GM12892 (cell line): ENCODE results near the gene NOC4L.

Experiments
- POLR2A ChIP-seq: IDR thresholded peaks from 2 replicates; pipeline ENCODE4 v1.6.1; 2011; ENCODE audit warnings: low read depth, low read length, control low read depth
- POLR2AphosphoS5 ChIP-seq: IDR thresholded peaks from 2 replicates; pipeline ENCODE4 v1.6.1; 2011; ENCODE audit warnings: low read depth, low read length, control low read depth
- TAF1 ChIP-seq: IDR thresholded peaks from 2 replicates; pipeline ENCODE4 v1.6.1; 2011; ENCODE audit warnings: low read depth, mild to moderate bottlenecking, control low read depth, low read length, borderline replicate concordance

GRCh38 chr12:132102297-132102696 is 42.0 kb upstream of the NOC4L start:
- TF ChIP-seq POLR2A (no peak), TAF1 (no peak), POLR2AphosphoS5 (no peak)
